Right kidney (tissue), 1 donor: ENCODE results near the gene FALEC.
"Not testable (repeated sequence)": the region's sequence is repeated elsewhere in the genome, so short reads cannot be mapped to it uniquely, and the experiment has no call there.

Experiments
- DNase-seq: peaks from one replicate; pipeline ENCODE4 v3.0.0-alpha.2; 2016

Gene FALEC

GRCh38 chr1:150574260-150575071, 58.9 kb downstream of the FALEC start:
- DNase-seq, result no peak

DNA sequence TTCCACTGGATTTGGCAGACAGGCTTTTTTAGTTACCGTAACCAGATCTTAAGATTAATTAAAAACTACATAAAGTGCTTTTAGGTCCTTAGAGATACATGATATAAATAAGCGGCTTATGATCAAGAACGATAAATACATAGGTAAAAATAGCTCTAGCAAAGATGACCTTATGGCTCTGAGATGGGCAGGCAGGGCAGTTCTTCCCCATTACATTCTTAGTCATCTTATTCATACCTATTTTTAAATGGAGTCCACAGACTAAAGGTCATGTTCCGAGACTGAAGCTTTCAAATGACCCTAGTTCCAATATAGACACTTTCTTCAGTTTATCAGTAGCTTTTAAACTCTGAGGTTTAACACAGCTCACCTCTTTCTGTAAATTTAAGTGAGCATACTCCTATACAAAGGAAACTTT, 59.5 kb downstream of the FALEC start:
- no peak for DNase-seq

DNA sequence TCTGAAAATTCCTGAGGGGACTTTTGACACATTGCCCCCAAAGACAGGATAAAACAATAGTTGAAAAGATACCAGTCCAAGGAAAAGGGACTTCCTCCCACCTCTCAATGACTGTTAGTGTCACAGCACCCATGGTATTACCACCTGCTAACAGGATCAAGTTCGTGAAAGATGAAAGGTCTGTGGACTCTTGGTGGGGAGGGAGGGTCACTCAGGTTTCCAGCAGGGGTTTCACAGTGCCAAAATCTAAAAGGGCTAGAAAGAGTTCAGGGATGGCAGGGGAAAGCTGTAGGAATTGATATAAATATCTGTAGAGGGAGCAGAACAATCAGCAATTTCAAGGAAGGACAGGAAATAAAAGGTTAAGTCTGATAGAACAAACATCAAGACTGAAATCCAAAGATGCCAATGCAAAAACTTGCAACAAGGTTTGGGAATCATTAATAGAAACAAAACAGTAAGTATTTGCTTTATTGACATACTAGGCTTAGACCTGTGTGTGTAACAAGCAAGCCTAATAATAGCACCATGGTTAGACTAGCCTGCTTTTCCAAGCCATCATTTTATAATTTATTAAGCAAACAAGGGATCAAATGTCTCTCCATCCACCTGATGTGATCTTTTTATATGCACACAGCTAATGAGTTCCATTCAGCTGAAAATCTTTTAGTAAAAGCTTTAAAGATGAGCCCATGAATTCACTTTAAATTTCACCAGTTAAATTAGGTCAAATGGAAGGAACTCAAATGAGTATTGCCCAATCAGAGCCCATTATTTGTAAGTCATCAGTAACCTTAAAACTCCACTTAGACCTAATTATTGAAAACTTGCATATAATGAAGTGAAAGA, 60.2 kb downstream of the FALEC start:
- DNase-seq, result no peak

DNA sequence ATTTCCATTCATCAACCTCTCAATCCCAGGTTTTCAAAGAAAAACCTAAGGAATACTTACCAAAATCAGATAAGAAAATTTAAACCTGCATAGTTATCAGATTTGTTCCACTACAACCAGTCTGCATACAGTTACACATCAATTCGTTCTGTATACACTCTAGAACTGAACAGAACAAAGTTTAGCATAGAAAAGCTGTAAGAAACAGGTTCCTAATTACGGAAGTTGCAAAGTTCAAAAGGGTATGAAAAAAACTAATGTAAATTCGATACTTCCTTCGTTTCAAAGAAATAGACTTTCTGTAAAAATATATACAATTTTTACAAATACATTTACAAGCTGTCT, 60.8 kb downstream of the FALEC start:
- no peak for DNase-seq

GRCh38 chr1:150576794-150577556, 61.4 kb downstream of the FALEC start:
- DNase-seq, result no peak

DNA sequence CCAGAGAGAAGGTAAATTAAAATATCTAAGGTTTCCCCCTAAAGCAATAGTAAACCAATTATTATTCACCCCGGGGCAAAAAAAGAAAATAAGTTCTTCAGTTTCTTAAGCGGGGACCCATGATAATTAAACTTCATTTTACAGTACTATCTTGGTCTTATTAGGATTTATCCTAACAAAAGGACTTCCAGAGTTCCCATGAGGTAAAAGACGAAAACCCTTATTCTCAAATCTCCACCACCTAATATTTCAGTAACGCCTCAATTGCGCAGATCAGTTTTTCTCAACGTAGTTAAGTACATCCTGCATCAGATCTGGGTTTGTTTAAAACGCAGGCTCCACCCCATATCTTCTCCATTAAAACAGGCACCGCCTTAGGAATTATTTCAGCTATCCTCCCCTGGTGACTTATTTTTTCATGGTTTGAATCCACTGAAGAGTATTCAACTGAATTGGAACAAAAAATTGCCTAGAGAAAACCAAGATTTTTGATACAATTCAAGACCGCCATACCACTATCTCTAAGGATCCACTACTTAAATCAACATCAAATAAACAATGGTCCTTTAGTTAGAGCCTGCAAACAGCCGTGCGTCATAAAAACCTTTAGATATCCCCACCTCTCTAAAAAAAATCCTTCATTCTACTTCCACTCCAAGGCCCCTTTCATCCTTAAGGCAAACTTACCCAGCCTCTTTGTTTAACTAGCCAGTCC, 62.2 kb downstream of the FALEC start:
- no peak for DNase-seq

DNA sequence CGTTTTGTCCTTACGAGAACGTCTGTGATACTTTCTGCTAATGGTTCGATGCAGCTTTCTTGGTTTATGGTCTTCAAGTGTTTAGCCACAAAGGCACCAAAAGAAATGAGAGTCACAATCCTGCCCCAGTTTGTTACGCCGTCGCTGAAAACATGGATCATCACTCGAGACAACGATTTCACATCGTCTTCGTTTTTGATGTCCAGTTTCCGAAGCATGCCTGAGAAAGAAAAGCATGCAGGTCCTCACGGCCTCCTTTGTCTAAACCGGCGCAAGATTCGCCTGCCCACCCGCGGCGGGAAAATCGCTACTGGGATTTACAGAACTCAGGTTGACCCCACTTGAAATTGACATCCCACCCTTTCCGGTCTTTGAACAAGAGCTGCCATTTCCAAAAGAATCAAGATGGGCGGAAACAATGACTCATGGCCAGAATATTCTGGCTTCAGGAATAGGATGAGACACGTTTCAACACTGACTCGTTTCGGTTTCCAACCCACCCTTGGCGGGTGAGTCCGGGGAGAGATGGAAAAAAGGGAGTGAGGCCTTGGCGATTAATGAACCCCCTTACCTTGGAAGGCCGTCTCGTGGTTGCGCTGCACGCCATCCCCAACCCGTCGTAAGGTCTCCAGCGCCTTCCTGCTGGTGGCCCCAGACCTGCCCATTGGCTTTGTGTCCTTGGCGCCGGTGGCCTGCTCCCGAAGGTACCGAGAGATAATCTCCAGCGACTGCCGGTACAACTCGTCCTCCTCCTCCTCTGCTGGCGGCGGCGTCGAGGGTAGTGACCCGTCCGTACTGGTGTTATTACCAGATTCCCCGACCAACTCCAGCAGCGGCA, 62.9 kb downstream of the FALEC start:
- DNase-seq, result peak; percentile 68

- DNase-seq, result peak; percentile 99
Measured at GRCh38 chr1:150579110-150579944, 63.8 kb downstream of the FALEC start, which contains the start of gene MCL1. Gene MCL1, minus strand, starts transcription at chr1:150579610. Its CDS starts 80 bp downstream, at chr1:150579530.

- DNase-seq, result no peak
Measured at GRCh38 chr1:150579945-150580642, 64.5 kb downstream of the FALEC start.

DNA sequence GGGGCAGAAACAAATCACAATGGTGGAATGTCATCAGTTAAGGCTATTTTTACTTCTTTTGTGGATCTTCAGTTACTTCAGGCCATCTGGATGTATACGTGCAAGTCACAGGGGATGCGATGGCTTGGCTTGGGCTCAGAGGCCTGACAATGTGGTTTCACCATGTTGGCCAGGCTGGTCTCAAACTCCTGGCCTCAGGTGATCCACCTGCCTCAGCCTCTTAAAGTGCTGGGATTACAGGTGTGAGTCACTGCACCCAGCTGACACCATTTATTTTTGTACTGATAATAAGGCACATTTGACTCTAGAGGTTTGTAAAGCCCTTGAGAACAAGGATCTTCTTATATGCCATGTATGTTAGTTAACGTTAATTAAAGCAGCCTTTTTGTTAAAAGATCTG, 65.4 kb downstream of the FALEC start:
- DNase-seq, result not testable (repeated sequence)

DNA sequence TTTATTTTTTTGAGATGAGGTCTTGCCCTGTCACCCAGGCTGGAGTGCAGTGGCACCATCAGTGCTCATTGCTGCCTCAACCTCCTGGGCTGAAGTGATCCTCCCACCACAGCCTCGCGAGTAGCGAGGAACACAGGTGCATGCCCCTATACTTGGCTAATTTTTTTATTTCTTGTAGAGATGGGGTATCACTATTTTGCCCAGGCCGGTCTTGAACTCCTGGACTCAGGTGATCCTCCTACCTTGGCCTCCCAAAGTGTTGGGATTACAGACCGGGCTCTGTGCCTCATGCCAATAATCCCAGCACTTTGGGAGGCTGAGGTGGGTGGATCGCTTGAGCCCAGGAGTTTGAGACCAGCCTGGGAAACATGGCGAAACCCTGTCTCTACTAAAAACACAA, 65.9 kb downstream of the FALEC start:
- not testable (repeated sequence) for DNase-seq

DNA sequence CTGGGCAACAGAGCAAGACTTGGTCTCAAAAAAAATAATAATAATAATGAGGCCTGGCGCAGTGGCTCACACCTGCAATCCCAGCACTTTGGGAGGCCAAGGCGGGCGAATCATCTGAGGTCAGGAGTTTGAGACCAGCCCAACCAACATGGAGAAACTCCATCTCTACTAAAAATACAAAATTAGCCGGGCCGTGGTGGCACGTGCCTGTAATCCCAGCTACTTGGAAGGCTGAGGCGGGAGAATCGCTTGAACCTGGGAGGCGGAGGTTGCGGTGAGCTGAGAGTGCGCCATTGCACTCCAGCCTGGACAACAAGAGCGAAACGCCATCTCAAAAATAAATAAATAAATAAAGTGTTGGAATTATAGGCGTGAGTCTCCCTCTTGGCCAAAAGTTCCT, 66.4 kb downstream of the FALEC start:
- not testable (repeated sequence) for DNase-seq

GRCh38 chr1:150582371-150582770, 66.8 kb downstream of the FALEC start:
- DNase-seq, result no peak
